NCI-H2171 treated with DMSO at 0.1 percent for 48 hours (cell line): ENCODE data around the gene PRDM16.
A peak's percentile ranks its signal among the peaks of the same experiment; 100 is the strongest.

Source experiments
- DNase-seq: peaks from one replicate; lab custom pipeline; 2025; lab: John Stamatoyannopoulos, UW

Gene PRDM16

GRCh38 chr1:3323021-3323795, 254.2 kb downstream of the PRDM16 start:
- peak; percentile 17 for DNase-seq

- DNase-seq = no peak
Measured at GRCh38 chr1:3323796-3324703, 255.0 kb downstream of the PRDM16 start.

- no peak for DNase-seq
Measured at GRCh38 chr1:3324704-3325535, 255.9 kb downstream of the PRDM16 start.

GRCh38 chr1:3326516-3327388, 257.7 kb downstream of the PRDM16 start:
- no peak for DNase-seq

GRCh38 chr1:3327389-3327702, 258.3 kb downstream of the PRDM16 start:
- DNase-seq = no peak

- no peak for DNase-seq
Measured at GRCh38 chr1:3327936-3328590, 259.1 kb downstream of the PRDM16 start.

GRCh38 chr1:3329640-3330281, 260.8 kb downstream of the PRDM16 start:
- no peak for DNase-seq

GRCh38 chr1:3330771-3331245, 261.8 kb downstream of the PRDM16 start:
- no peak for DNase-seq

GRCh38 chr1:3331564-3331963, 262.6 kb downstream of the PRDM16 start:
- DNase-seq = no peak

- no peak for DNase-seq
Measured at GRCh38 chr1:3332043-3332442, 263.0 kb downstream of the PRDM16 start.

GRCh38 chr1:3332662-3333061, 263.7 kb downstream of the PRDM16 start:
- no peak for DNase-seq

GRCh38 chr1:3333903-3334302, 264.9 kb downstream of the PRDM16 start:
- peak; percentile 29 for DNase-seq

- no peak for DNase-seq
Measured at GRCh38 chr1:3334366-3334765, 265.4 kb downstream of the PRDM16 start.

GRCh38 chr1:3335754-3336640, 267.0 kb downstream of the PRDM16 start:
- no peak for DNase-seq

- DNase-seq = no peak
Measured at GRCh38 chr1:3336641-3337630, 267.9 kb downstream of the PRDM16 start.

- no peak for DNase-seq
Measured at GRCh38 chr1:3337798-3338724, 269.1 kb downstream of the PRDM16 start.

- DNase-seq = no peak
Measured at GRCh38 chr1:3338725-3339070, 269.7 kb downstream of the PRDM16 start.
